HG03439 (cell line): ENCODE results near the gene TRIOBP.
"Not testable (repeated sequence)": the region's sequence is repeated elsewhere in the genome, so short reads cannot be mapped to it uniquely, and the experiment has no call there.

Experiments used
- ATAC-seq: cut with Tn5 transposase; IDR thresholded peaks from one replicate; pipeline ENCODE4 v1.9.1; 2021; ENCODE audit warnings: mild to moderate bottlenecking, moderate library complexity; ENCODE audit not compliant: unreplicated experiment

The TRIOBP gene

GRCh38 chr22:37768273-37768672 is 71.4 kb downstream of the TRIOBP start:
- ATAC-seq = no peak

GRCh38 chr22:37769056-37769455 is 72.2 kb downstream of the TRIOBP start:
- ATAC-seq = no peak

GRCh38 chr22:37771081-37771480 is 74.2 kb downstream of the TRIOBP start:
- ATAC-seq = no peak

- no peak for ATAC-seq
These were observed 75.0 kb downstream of the TRIOBP start for GRCh38 chr22:37771702-37772427.

- ATAC-seq = no peak
These were observed 77.9 kb downstream of the TRIOBP start for GRCh38 chr22:37774728-37775127.

- no peak for ATAC-seq
These were observed 79.2 kb downstream of the TRIOBP start for GRCh38 chr22:37775785-37776638.

GRCh38 chr22:37776639-37777005 is 79.8 kb downstream of the TRIOBP start:
- ATAC-seq = no peak

GRCh38 chr22:37777122-37777687 is 80.4 kb downstream of the TRIOBP start:
- ATAC-seq = peak; percentile 65

GRCh38 chr22:37778370-37779009 is 81.6 kb downstream of the TRIOBP start:
- no peak for ATAC-seq

GRCh38 chr22:37781434-37782059 is 84.7 kb downstream of the TRIOBP start:
- no peak for ATAC-seq

GRCh38 chr22:37782340-37783168 is 85.7 kb downstream of the TRIOBP start:
- ATAC-seq = no peak

GRCh38 chr22:37784829-37785495 is 88.1 kb downstream of the TRIOBP start:
- ATAC-seq = no peak

- no peak for ATAC-seq
These were observed 93.4 kb downstream of the TRIOBP start for GRCh38 chr22:37790234-37790633.

- ATAC-seq = no peak
These were observed 95.6 kb downstream of the TRIOBP start for GRCh38 chr22:37792494-37792893.

GRCh38 chr22:37794376-37794775 is 97.5 kb downstream of the TRIOBP start:
- no peak for ATAC-seq

GRCh38 chr22:37796079-37796478 is 99.2 kb downstream of the TRIOBP start:
- no peak for ATAC-seq

- ATAC-seq = not testable (repeated sequence)
These were observed 100.4 kb downstream of the TRIOBP start for GRCh38 chr22:37797259-37797658.

GRCh38 chr22:37797874-37798500 is 101.1 kb downstream of the TRIOBP start:
- ATAC-seq = no peak

- not testable (repeated sequence) for ATAC-seq
These were observed 103.1 kb downstream of the TRIOBP start for GRCh38 chr22:37799979-37800378.
